GM21717 (cell line): ENCODE measurements around the gene DCP2.

Experiments used
- ATAC-seq: cut with Tn5 transposase; IDR thresholded peaks from one replicate; pipeline ENCODE4 v1.9.1; 2021; ENCODE audit warnings: mild to moderate bottlenecking, moderate library complexity; ENCODE audit not compliant: unreplicated experiment

DCP2 gene

DNA sequence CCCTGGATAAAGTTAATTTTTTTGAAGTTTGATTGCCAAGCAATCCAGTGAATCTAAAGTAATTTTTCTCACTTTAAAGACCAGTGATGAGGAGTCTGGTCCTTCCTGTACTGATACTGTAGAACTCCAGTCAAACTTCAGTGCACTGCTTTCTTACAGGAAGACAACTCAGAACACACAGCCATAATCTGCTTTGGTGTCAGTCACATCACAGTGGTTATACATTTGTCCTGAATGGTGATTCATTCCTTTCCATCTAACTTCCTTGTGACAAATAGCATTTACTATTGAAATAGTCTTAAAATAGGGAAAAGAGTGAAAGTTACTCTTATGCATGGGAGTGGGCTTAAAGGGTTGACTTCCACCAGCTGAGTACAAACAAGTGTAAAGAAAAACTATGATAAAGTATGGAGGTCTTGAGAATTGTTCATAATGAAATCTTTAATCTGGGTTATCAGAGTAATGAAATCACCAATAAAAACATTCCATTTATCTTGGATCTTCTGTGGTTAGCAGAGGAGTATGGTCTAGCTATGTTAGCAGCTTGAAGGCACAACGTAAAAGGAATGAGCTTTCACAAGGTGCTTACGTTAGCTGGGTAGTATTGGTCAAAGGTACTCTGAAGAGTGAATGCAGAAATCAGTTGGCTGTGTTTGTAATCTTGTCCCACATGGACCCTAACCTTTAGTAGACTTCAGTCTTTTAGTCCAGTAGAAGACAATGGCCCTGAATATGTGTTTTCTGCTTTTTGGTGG is 41.5 kb downstream of the DCP2 start:
- ATAC-seq, result no peak

DNA sequence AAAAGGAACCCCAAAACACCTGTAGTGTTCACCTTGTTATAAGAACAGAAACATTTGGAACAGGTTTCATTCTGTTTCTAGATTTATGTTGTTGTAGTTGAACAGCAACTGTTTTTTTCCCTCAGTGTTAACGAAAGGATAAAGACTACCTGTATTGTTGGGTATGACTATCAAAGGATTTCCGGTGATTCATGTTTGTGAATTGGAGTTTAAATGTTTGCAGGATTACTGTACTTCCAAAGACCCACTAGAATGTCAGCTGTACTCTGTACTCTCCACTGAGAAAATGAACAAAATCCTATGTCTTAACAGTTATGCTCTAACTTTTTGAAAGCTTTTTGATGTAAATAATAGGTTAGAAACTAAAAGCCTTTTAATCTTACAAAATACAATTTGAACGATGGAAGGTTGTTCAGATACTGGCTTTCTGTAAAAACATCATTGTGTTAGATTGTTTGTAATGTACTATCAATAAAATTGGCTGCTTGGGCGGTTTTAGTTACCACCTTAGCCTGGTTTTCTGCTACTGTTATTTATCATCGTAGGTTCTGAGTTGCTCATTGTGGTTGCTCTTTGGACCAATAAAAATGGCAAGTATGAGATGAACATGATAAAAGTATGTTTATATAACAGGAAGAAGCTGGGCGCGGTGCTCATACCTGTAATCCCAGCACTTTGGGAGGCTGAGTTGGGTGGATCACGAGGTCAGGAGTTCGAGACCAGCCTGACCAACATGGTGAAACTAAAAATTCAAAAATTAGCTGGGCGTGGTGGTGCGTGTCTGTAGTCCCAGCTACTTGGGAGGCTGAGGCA is 44.1 kb downstream of the DCP2 start:
- ATAC-seq, result no peak

DNA sequence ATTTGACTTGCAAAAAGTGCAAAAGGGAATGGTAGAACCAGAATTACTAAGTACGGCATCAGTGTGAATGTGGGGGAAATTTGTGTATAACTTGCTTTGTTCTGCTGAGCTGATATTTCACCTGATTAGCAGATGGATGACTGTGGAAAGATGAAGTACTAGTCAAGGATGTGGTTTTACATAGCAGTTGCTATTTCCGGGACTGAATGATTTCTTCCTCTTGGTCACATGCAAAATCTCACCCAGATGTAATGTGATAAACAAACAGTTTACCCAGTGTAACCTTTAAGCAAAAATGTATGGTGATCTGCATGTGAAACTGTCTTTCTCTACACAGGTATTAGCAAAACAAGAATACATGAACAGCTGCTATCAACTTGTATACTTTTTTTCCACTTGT is 46.1 kb downstream of the DCP2 start:
- peak; percentile 59 for ATAC-seq

DNA sequence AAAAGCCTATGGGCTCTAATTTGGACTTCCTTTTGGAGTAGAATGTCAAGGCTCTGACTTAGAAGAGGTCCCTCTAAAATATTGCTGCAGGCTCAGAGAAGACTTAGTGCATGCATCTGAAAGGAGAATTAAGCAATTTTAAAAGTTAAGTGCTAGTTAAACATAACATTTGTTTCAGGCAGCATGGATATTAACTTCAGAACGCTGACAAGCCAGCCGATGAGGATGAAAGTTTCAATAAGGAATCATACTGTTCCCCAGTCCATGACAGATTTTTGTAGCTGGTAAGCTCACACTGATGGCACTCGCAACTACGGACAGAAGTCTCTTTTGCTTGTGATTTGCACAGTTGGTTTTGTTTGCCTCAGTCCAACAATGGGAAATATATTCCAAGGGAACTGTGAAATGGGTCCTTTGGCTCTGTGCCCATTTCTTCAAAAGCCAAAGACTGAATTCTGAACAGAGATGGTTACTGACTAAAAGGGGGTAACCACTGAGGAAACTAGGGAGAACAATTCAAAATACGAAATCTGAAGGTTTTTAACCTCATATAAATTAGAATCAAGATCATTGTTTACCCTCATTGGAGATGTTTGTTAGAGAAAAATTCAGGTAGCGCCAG is 47.6 kb downstream of the DCP2 start:
- no peak for ATAC-seq

DNA sequence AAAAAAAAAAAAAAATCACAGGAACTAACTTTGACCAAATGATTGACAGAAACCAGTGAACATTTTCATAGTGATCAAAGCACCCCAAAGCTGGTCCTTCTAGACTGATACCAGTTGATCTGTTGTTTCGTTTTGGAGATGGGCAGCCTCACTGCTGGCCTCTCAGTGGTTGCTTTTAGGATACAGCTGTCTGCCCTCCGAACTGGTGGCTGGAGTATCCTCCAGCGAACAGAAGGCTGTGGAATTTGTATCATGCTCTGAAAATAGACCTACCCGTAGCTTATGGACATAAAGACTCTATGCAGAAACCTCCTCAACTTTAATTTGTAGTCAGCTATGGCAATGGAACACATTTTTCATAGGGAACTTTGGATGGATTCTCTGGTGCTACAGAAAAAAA is 49.0 kb downstream of the DCP2 start:
- no peak for ATAC-seq

DNA sequence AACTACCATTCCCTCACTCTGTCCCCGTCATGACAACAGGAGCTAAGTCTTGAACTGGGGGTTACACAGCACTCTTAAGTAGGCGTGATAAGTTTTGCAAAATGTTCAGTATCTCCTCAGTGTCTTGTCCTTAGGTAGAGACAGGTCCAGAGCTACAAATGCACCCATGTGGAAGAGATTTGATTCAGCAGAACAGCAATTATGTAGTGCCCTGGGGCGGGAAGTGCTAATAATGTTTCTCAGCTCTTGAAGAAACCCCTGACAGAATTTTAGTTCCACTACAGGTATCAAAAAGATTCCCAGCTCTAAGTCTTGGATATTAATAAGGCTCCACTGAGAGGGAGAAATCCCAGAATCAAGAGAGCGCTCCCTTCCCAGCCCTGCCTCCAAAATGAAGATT is 49.6 kb downstream of the DCP2 start:
- no peak for ATAC-seq

DNA sequence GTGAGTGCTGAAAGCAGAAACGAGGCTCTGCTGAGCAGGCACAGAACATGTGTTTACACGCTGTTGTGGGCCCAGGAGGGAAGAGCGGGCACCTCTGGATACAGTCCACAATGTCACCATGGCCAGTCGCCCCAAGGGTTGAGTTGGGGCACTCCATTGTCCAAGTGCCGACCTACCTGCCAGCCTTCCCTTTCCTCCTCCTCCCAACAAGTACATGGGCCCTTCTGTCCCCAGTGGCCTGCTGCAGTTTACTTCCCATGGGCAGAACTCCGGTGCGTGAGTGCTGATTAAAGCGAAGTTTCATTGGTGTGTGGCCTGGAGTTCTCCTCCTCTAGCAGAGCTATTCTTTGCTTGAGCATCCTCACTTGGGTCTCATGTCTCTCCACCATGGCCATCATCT is 50.4 kb downstream of the DCP2 start:
- no peak for ATAC-seq

DNA sequence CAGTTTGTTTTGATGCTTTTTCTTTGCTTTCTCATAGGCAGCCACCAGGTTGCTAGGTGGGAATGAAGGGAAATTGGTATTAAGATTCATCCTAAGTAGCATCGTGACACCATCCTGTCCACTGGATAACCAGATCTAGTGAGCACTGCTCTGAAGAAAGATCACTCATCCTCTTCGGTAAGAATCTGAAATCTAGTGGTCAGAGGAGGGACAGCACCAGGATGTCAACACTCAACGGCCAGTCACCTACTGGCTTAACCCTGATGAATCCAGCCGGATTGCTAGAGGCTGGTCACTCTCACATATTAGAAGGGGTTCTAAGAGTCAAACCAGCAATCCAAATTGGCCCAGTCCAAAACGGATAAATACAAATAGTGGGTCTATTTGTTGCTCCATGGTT is 50.8 kb downstream of the DCP2 start:
- ATAC-seq, result no peak

DNA sequence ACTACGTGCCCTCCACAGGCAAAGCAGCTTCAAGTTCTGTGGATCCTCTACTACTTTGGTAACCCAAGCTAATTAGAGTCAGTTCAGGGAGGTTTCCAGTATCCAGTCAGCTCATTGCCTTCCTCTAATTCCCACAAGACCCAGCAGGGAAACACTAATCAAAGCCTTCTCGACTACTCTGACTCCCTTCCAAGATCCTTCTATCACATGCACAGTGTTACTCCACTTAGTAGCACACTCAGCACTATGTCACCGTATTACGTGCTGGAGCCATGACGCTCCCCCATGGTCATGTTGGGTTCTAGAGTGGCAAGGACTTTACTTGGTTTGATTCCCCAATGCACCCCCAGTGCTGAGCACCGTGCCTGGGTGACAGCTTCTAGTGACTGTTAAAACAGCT is 53.0 kb downstream of the DCP2 start:
- no peak for ATAC-seq

DNA sequence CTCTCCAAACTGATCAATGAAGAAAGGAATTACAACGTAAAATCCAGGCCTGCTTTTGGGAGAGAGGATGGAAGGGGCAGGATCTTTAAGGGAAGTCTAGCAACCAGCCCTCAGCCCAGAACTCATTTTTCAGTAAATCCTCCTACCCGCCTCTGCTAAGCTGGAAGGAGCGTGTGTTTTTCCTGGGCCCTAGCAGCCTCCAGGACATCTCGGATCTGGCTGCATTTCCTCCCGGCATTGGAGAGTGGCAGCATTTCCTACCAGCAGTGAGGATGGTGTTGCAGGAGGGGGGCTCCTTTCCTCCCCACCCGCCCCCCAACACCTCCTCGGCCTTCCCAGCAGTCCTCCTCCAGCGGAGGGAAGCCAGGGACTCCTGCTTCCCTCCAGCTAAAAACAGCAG is 54.5 kb downstream of the DCP2 start:
- no peak for ATAC-seq

DNA sequence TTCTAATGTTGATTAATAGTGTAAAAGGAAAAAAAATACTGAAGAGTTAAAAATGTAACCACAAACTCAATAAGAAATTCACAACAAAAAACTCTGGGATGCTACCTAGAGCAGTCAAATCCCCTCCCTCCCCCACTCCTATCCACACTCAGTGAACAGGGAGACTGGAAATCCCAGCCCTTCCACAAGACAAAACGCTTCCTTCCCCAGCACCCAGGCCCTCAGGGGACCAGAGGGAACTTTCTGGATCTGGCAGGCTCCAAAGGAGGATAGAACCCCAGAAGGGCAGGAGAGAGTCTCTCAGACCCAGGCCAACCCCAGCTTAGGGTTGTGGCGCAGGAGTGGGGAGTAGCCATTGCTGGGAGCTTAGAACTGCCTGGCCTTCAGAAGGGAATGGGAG is 55.0 kb downstream of the DCP2 start:
- ATAC-seq, result no peak

DNA sequence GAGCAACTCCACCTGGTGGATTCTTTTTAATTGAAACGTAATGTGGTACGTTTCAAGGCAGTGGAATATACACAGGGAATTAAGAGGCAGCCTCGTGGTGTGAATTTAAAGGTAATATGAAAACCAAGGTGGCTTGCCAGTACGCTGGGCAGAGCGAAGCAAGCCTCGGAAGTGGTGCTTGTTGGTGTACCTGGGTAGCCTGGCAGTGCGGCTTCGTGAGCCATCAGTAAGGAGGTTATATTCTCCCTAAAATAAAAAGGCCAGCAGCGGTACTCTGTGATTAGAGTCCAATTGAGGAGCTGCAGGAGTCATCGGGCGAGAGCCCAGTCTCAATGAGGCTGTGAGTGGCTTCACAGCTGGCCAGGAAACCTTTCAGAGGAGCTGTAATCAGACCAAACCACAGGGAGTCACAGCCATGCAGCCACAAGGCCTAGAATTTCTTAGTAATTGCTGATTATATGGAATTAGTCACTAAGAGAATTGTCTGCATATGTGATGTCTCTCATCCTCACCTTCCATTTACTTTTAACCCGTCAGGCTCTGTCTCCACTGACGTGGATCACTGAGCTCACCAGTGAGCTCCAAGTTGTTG is 57.7 kb downstream of the DCP2 start:
- no peak for ATAC-seq

DNA sequence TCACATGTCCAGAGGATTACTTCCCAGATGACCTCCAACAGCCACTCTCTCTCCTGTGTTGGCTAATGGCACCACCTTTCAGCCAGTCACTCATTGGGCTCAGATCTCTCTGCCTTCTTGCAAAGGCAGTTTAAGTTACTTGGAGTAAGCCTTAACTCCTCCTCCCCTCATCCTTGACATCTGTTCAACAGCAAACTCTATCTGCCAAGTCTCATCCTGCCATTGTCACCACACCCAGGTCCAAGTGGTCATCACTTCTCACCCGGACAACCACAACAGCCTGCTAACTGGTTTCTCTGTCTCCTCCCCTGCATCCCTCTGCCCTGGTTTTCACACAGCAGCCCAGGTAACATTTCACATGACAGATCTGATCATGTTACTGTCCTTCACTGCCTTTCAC is 58.5 kb downstream of the DCP2 start:
- ATAC-seq, result no peak

DNA sequence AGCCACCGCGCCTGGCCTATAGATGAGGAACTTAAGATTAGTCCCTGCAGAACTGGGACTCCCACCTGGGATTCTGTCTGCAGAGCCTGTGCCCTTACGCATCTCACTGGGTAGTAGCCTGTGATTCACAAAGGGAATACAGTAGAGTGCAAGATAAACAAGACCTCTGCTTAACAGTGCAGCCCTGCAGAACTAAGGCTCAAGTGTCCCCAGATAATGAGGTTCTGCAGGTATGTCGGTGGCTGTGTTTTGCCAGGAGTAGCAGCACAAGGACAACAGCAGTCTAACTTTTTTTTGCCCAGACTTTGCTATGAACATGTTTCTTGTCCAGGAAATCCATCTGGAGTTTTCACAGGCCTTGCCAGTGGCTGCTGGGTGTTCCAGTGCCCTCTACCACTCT is 59.7 kb downstream of the DCP2 start:
- no peak for ATAC-seq

DNA sequence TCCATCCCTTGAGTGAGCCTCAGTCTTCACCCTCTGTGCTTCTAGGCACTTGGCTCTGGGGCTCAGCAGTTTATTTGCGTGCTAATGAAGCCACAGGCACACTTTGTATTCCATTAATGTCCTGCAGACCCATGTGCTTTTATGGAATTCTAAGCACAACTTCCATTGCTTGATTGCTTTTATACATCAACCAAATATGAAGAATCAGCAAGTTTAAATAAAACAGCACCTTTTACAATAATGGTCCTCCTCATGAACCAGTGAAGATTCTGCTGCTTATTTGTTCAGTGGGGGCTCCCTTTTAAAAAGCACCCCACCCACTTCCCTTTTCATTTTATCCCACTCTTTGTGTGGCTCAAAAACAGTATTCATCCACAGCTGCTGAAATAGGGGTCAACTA is 60.2 kb downstream of the DCP2 start:
- ATAC-seq, result no peak

DNA sequence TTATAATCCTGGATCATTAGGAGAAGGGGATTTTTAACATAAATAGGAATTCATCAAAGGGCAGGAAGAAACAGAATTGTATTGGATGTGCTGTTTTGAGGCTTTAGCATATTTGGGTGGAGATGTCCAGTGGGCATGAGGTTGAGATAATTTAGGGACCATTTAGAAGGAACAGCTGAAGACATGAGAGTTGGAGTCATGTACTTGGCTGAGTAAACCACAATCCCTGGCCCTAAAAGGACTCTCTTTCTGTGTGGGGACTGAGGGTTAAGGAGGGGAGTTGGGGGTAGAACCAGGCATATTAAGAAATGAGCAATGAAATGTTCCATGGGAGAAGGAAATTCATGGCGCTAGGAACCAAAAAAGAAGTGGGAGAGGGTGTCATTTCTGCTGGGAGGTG is 61.5 kb downstream of the DCP2 start:
- no peak for ATAC-seq

DNA sequence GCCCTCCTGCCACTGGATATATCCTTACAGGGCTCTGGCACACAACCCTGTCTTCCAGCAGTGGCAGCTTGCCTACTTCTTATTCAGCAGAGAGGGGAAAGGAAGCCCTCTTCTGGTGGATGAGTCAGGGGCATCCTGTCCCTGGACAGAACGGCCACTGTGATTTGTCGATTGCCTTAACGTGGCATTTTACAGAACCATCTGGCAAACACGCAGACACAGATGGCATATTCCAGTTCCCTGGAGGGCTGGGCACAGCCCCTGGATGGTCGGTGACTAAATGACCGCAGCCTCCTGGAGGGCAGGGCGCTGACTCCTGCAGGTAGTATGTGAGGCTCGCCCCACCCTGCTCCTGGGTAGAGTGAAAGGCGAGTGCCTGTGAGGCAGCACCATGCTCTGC is 62.1 kb downstream of the DCP2 start:
- no peak for ATAC-seq

DNA sequence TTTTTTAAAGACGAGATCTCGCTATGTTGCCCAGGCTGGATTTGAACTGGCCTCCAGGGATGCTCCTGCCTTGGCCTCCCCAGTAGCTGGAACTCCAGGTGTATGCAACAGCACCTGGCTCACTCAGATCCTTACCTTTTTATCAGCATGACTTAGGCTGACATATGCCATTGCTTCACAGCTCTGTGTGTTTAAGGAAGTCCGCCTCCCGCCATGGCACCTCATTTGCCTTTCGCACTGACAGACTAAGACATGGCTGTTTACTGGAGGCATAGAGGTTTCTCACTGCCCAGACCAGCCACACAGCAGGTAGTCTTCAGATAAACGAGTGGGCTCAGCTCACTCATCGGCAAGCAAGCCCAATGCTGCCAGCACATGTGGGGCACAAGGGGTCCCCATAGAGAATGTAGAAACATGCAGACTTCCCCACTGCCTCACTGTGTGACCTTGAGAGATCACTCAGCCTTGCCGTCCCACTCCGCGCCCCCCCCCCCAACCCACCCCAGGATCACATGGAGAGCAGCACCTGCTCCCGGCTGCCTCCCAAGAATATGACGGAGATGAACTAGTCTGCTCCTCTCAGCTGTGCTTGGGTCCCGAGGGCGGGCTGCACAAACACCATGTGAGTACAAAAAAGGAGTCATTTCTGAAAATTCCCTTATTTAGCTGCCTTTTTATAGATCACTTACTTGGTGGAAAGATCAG is 62.8 kb downstream of the DCP2 start:
- ATAC-seq, result no peak

DNA sequence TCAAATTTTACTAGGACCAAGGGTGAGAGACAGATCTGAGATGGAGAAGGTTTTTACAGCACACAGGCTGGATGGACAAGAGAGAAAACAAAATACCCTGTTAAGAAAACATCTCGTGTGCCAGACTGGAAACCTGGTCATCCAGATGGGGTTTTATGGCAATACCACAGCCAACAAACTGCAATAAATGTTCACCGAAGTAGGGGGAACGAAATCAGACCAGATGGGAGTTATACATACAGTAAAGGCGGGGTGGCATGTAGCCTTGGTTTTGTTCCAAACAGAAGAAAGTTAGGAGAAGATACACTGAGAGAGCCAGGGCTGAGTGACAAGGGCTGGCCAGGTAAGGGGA is 63.3 kb downstream of the DCP2 start:
- ATAC-seq, result no peak

DNA sequence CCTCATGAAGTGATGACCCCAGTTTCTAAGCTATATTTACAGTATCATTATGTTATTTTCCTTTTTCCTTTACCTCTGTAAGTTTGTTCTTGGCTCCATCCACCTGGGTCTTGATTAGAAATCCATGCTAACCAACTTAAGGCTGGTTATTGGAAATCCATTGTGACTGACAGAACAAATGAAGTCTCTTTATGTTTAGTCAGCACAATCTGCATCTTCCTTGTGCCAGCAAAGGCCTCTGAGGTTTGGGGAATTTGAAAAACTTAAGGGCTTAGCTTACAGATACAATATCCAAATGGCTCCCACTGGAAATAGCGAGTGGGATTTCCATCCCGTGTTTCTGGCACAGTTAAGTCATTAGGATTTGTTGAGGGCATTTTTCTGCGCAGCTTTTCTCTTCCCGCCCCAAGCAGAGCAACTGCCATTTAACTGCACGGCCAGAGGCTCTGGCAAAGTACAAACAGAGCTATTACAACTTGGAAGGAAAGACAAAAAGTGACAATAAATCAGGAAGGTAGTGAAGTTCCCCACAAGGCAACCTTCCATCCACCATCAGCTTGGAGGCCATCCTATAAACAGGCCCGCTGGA is 64.2 kb downstream of the DCP2 start:
- no peak for ATAC-seq
